ENCODE results near the gene DESI2.

- TF ChIP-seq, protein P1, sequence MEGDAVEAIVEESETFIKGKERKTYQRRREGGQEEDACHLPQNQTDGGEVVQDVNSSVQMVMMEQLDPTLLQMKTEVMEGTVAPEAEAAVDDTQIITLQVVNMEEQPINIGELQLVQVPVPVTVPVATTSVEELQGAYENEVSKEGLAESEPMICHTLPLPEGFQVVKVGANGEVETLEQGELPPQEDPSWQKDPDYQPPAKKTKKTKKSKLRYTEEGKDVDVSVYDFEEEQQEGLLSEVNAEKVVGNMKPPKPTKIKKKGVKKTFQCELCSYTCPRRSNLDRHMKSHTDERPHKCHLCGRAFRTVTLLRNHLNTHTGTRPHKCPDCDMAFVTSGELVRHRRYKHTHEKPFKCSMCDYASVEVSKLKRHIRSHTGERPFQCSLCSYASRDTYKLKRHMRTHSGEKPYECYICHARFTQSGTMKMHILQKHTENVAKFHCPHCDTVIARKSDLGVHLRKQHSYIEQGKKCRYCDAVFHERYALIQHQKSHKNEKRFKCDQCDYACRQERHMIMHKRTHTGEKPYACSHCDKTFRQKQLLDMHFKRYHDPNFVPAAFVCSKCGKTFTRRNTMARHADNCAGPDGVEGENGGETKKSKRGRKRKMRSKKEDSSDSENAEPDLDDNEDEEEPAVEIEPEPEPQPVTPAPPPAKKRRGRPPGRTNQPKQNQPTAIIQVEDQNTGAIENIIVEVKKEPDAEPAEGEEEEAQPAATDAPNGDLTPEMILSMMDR (IDR thresholded peaks at IDR 0.05; ENCODE audit: insufficient read depth, low read length, poor library complexity, severe bottlenecking), result no peak
- no peak for TF ChIP-seq EZH2phosphoT487 (conservative IDR thresholded peaks at IDR 0.05; ENCODE audit: low read length)
These were observed 60.4 kb downstream of the DESI2 start for GRCh38 chr1:244713332-244713731.

Measured in SU-DHL-6 (cell line).